Myocyte (in vitro differentiated cells): Measurements from ENCODE around the gene KLHL29. TPM values are rescaled to one million over a fixed set of nuclear protein-coding genes. Genes with fewer than 3 reads are reported as not detected.

Experiments
- DNase-seq: peaks from one replicate; pipeline ENCODE4 v3.0.0-alpha.2; 2012; ENCODE audit warnings: low read depth
- total RNA-seq: library from RNA; depleted of rRNA; stranded (reverse); fragments of >200 nt; gene quantifications from 2 replicates; pipeline ENCODE4 v1.2.3, GENCODE V29; 2014

The KLHL29 gene
- total RNA-seq, 1 donor from 2014 or later = 3.6 TPM

DNA sequence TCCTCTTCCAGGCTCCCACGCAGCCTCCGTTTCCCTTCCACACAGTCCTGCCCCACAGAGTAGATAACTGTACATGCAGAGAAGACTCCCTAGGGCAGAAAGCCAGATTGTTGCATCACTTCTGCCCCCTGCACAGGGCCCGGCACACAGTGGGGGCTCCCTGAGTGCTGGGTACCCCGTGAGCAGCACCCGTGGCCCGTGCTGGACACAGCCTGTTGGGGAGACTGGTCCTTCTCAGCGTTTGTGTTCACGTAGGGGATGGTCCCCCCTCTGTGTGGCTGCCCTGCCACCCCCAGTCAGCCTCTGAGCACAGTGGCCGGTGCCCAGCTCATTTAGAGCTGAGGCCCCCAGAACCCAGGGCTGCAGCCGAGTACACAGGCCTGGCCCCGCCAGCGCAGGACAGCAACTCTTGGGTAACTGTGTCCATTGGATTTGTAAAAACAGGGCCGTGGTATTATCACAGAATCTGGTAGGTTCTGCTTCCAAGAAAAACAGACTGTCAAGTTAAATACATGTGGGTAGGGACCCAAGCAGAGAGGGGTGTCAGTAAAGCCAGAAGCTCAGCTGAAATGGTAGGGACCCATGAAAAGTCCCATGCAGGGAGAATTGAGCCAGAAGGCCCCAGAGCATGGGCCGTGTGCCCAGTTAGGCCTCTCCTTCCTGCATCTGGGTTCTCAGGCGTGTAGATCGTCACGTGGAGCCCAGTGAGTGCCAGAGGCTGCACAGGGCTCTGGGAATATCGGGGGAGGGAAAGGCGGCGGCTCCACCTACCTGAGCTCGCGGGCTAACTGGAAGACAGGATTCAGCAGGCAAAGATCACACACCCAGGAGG, 284.6 kb downstream of the KLHL29 start:
- DNase-seq = no peak

DNA sequence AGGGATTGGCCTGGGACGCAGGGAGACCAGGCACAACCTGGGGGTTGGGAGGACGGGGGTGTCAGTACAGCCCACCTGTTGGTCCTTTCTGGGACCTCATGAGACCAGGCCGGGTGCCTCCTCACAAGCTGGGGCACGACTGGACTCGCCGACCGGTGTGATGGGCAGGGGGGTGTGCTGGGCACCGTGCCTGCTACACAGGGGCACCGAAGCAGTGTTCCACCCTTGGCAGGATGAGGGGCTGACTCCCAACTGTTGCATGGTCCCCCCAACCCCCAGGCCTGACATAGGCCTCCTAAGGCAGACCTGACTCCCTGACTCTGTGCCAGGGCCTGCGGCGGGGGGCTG, 285.2 kb downstream of the KLHL29 start:
- DNase-seq = no peak

GRCh38 chr2:23673082-23673481, 288.1 kb downstream of the KLHL29 start:
- DNase-seq = no peak

DNA sequence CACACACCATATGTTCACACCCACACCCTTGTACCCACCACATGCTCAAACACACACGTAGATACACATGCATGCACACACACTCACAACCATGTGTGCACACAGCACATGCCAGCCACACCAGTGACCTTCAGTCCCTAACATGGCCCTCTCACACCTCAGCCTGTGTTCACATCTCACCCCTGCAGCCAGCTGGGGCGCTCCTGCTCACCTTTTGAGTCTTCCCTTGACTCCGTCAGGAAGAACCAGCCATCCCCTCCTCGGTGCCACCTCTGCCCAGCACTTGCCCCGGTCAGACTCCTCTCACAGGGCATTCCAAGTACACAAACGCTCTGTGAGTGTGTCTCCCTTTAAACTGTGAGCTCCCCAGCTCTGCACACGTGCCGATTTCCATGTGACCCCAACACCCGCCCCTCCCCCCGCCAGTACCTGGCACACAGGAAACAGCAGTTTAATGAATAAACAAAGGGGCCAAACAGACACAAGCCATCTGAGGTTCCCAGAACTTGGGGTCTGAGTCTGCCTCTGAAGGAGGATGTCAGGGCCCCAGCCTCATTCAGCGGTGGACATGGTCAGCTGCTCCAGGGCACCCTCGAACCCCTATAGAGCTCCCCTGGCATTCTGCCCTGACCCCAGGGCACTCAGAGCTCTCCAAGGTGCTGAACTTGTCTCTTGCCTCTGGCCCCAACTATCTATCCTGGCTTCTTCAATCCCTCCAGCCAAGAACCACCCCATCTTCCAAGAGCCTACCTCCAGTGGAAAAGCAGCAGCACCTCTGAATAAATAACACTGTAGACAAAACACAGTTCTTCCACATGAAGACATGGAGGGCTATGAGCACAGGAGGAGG, 289.1 kb downstream of the KLHL29 start:
- peak; percentile 48 for DNase-seq

DNA sequence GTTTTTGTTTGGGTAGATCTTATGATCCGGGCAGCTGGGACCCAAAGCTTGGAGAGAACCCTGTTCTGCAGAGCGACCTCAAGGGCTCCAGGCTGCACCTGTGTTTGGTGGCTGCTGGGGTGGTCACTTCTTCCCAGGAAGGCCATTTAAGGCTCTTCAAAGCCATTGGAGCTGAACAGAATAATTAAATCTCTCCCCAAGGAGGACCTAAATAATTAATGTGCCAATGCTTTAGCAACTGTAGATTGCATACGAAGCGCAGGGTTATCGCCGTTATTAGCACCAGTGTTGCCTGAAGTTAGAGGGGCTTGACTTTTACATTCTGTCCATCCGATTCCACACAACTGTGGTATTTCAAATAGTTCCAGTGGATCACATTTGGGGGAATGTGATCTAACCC, 290.5 kb downstream of the KLHL29 start:
- no peak for DNase-seq

- no peak for DNase-seq
These were observed 292.9 kb downstream of the KLHL29 start for GRCh38 chr2:23677836-23678235.

- no peak for DNase-seq
These were observed 294.1 kb downstream of the KLHL29 start for GRCh38 chr2:23679044-23679443.

- DNase-seq = no peak
These were observed 296.0 kb downstream of the KLHL29 start for GRCh38 chr2:23680951-23681350.

DNA sequence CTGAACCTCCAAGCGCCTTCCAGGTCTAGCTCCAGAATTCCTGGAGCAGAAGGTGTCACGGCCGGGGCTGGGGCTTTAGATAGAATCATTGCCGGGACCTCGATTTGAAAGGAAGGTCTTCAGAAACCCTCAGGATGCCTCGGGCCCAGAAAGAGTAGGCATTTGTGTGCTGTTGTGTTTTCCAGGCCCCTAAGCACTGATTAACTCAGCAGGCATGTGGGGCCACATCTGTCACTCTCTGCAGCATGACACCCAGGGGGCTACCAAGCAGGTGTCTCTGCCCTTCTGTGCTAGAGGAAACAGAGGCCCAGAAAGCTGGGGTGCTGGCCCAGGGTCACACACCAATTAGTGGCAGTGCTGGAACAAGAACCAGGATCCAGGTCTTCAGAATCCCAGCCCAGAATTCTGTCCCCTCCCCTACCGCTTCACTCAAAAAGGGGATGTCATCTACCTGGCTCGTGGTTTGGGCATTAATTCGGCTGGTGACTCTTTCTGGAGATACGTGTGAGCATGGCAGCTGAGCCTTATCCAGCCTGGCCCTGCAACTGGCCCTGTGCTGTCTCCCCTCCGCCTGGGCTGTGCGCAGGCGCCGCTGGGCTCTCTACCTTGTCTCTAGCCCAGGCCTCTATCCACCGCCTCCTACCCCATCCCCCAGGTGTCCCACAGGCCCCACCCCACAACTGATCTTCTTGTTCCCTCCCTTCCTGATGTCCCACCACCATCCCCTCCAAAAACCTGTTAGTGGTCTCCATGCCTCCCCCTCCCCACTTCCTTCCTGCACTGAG, 296.6 kb downstream of the KLHL29 start:
- no peak for DNase-seq

DNA sequence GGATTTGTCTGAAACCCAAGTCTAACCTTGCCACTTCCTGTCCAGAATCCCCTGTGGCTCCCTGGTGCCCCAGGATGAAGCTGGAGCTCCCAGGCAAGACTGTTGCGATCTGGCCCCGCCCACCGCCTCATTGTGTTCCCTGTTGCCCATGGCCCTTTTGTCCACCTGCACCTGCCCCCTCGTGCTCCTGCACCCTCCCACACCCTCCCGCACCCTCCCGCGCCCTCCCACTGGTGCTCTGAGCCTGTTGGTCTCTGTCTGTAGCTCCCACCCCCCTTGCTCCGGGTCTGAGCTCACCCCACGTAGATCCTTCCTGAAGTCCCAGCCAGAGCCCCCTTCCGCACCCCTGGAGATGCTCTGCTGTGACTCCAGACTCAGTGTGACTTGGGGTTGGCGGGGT, 297.5 kb downstream of the KLHL29 start:
- DNase-seq = no peak

DNA sequence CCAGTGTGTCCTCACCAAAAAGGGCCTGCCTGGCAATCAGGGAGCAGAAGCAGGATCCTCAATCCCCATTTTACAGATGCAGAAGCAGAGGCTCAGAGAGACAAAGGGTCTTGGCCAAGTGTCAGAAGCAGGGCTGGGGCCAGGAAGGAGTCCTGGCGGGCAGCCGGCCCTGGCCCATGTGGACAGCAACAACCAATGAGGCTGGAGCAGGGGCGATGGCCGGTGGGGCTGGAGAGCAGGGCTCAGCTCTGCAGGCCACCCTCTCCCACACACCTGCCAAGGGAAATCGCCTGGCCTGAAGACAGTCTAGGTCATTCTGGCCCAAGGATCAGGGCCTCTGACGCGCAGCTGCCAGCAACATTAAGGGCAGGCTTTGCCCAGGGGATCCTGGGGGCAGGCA, 298.0 kb downstream of the KLHL29 start:
- DNase-seq = no peak

DNA sequence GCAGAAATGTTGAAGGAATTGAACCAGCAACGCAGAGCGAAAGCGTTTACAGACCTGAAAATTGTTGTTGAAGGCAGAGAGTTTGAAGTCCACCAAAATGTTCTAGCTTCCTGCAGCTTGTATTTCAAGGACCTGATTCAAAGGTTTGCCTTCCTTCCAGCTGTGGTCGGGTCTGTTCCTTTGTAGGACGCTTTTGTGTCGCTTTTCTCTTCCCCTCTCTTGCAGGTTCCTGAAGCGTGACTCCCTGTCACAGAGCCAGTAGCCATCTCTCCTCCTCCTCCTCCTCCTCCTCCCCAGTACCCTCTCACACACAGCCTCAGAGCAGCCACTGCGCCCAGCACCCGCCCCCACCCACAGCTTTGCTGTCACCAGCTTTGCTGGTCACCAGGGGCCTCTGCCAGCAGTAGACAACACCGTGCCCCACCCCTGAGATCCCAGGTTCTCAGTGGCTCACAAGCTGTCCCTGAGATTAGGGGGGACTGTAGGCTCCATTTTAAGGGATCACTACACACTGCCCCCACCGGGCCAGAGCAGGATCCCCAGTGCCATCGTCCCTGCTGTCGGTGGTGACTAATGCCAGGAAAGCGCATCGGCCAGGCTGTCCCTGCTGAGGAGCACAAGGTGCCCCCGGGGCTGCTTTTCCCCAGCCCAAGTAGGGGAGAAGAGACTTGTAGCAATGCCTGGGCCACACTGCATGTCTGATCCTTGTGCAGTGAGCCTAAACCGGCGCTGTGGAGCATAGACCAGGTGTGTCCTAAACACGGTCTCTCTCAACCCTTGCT, 299.6 kb downstream of the KLHL29 start:
- DNase-seq = no peak

DNA sequence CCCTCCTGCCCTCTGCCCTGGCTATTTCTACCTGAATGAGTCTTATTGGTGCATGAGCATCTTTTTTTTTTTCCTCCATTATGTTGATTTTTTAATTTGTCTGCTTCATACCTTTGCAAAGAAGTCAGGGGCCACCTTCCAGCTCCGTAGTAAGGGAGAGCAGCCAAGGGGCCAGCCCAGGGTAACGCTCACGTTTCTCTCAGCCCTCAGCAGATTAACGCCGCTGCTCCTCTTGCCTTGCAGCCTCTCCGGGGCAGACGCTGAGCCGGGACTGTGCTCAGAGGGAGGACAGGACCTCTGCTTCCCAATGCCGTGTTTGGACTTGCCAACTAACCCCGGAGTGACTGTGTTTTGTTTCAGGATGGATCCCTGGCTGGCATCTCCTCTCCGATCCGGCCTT, 300.2 kb downstream of the KLHL29 start:
- DNase-seq = no peak

- no peak for DNase-seq
These were observed 300.7 kb downstream of the KLHL29 start for GRCh38 chr2:23685706-23686105.

GRCh38 chr2:23686405-23687029, 301.5 kb downstream of the KLHL29 start:
- DNase-seq = no peak

DNA sequence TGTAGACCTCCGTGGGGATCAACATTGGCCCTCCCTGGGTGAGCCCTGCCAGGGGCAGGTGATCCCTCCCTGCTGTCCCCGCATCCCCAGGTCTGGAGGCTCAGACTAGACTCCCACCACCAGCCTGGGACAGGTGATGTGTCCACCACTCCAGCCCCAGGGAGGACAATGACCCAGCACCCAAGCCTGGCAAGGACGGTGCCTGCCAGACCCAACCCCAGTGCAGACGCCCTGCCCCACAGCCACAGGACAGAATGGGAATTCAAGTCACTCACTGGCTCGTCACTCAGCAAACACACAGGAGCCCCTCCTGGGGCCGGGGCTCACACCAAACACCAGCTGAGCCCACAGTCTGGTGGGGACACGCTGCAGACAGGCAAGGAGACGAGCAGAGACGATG, 302.2 kb downstream of the KLHL29 start:
- DNase-seq = no peak

- no peak for DNase-seq
These were observed 302.7 kb downstream of the KLHL29 start for GRCh38 chr2:23687713-23688112.

DNA sequence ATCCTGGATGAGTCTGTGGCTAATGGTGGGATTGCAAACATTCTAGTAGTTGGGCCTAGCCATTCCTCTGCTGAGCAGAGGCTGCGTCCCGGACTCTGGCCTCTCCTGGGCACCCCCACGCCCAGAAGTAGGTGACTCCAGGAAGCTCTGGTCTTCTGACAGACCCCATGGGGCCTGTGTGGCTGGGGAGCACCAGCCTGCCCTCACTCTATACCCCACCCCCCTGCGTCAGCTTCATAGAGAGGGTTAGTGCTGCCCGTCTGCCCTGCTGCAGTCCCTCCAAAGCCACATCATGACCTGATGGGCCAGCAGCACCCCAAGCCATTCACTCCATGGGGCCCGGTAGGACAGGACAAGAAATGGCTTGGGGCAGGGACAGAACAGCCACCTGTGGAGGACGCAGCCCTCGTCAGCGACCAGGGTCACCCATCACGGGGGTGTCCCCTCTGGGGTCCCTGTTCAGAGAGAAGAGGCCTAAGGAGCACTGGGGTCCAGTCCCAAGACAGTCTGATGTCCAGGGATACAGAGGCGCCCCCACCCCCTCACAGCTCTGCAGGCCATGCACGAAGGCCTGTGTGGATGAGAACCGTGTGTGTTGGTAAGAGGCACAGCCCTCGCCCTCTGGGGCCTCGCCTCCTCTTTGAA, 303.6 kb downstream of the KLHL29 start:
- DNase-seq = no peak

DNA sequence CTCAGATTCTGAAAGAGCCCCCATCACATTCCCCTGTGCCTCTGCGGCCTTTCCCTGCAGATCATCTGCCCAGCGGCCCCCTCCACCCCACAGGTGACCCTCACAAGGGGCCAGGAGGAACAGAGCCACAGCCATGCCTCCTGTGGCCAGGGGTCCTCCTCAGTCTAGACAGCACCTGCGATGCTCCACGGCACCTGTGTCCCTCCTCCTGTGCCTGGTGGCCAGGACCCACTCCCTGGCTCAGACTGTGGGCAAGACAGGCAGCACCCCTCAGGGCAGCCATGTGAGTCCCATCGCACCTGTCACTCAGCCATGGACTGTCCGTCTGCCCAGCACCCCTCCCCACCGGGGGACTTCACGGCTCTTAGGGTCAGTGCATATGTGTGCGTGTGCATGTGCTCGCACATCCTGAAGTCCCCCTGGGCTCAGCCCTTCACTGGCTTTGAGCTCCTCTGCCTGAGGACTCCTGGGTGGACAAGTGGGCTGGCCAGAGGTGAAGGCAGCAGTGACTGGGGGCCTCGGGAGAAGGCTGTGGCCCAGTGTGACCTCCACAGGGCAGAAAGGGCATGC, 304.2 kb downstream of the KLHL29 start:
- DNase-seq = no peak

DNA sequence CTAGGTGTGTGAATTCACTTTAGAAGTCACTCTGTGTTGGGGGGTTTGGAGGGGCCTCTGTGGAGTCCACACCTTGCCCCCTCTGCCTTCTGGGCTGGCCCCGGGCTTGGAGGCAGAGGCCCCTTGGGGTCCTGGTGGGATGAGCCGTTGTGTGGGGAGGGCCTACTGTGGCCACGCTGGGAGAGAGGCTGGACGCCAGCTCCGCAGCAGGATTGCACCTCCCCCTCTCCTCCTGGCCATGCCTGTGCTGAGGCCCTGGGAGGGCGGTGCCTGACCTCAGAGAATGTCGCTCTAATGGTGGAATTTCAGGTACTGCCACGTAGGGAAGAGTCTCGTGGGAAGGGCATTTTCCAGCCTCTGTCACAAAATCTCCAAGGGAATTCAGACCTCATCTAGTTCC, 304.9 kb downstream of the KLHL29 start:
- no peak for DNase-seq
